Upper lobe of left lung (tissue), 6 donors: ENCODE measurements around the gene DIP2C. TPM values are rescaled to one million over a fixed set of nuclear protein-coding genes. Genes with fewer than 3 reads are reported as not detected.

Experiments
- ATAC-seq, 2 donors: fragments of 200-7000 bp; cut with Tn5 transposase; one replicate each; pipeline ENCODE4 v1.9.1; 2022; ENCODE audit warnings: mild to moderate bottlenecking in 2 of 2, moderate library complexity in 2 of 2; ENCODE audit not compliant: low FRiP score in 2 of 2
- DNase-seq, 2 donors: peaks; one replicate each; pipeline ENCODE4 v3.0.0-alpha.2; 2019 to 2020
- H3K27ac ChIP-seq, 4 donors: fragments of 200-600 bp; sonication (generic); one replicate each; pipeline ENCODE4 v1.5.1; 2016 to 2019
- H3K27me3 ChIP-seq, 4 donors: fragments of 200-600 bp; sonication (generic); one replicate each; pipeline ENCODE4 v1.5.1; 2017 to 2019
- H3K36me3 ChIP-seq, 4 donors: fragments of 200-600 bp; sonication (generic); one replicate each; pipeline ENCODE4 v1.5.1; 2016 to 2019
- H3K4me1 ChIP-seq, 4 donors: fragments of 200-600 bp; sonication (generic); one replicate each; pipeline ENCODE4 v1.5.1; 2018 to 2019
- H3K4me3 ChIP-seq, 4 donors: fragments of 200-600 bp; sonication (generic); one replicate each; pipeline ENCODE4 v1.5.1; 2017 to 2019; ENCODE audit warnings: mild to moderate bottlenecking in 2 of 4, moderate library complexity in 1 of 4
- H3K9me3 ChIP-seq, 4 donors: fragments of 200-600 bp; sonication (generic); one replicate each; pipeline ENCODE4 v1.5.1; 2018 to 2019
- CTCF ChIP-seq, 6 experiments: fragments of 450-650 bp in 4 of 6; fragments of 200-600 bp in 2 of 6; sonication (generic) in 2 of 6; IDR thresholded peaks; one replicate each; pipeline ENCODE4 v1.5.1; 2016 to 2019; ENCODE audit warnings: antibody characterized with exemption in 6 of 6
- EP300 ChIP-seq, 4 donors: sonication (generic); formaldehyde crosslinking; IDR thresholded peaks; one replicate each; pipeline ENCODE4 v1.5.1; 2017; ENCODE audit warnings: antibody characterized with exemption in 4 of 4, control low read depth in 2 of 4
- POLR2A ChIP-seq, 4 donors: fragments of 450-650 bp; IDR thresholded peaks; one replicate each; pipeline ENCODE4 v1.5.1; 2016 to 2017; ENCODE audit warnings: antibody characterized with exemption in 4 of 4, mild to moderate bottlenecking in 2 of 4
- POLR2AphosphoS5 ChIP-seq, 2 donors: sonication (generic); formaldehyde crosslinking; IDR thresholded peaks; one replicate each; pipeline ENCODE4 v1.5.1; 2017; ENCODE audit warnings: antibody characterized with exemption in 2 of 2
- WGBS, 2 donors: methylation state at CpG; one replicate each; pipeline ENCODE4 v1.1.5; 2017 to 2018; 5-methylcytosine and 5-hydroxymethylcytosine counted together
- total RNA-seq, 6 donors: library from RNA; depleted of rRNA in 4 of 6; stranded (reverse); fragments of >200 nt in 4 of 6; gene quantifications; one replicate each; pipeline versions ENCODE4 v1.1.0 to v1.2.1, GENCODE V29; 2016 to 2021
- donor health status: DM: no; HTN: no; CAD: no; lungs with moderate emphysema.
- donor health status: DM: no; HTN: yes; CAD: no; lungs with severe emphysema.

Gene DIP2C
- total RNA-seq, 6 donors from 2014 or later: 11.6 to 32.5 (median 14.7) TPM

GRCh38 chr10:609868-610545 lies 79.5 kb downstream of the DIP2C start:
- Histone ChIP-seq H3K9me3 (no peaks in the 10 kb centered on the region), H3K36me3 (no peaks in the 10 kb centered on the region), H3K4me1 (peaks cover 13 to 25% (median 21%) of the 10 kb centered on the region in 4 donors), H3K4me3 (no peak overlapping the region), H3K27ac (no peak overlapping the region), H3K27me3 (no peaks in the 10 kb centered on the region)
- no peak for TF ChIP-seq CTCF (IDR thresholded peaks at IDR 0.05)
- TF ChIP-seq POLR2AphosphoS5 (IDR thresholded peaks at IDR 0.05): no peak
- TF ChIP-seq EP300 (IDR thresholded peaks at IDR 0.05): no peak
- no peak for TF ChIP-seq POLR2A (IDR thresholded peaks at IDR 0.05)
- DNase-seq (no peak), ATAC-seq (no peak)
- WGBS, 2 donors: 77 to 85% methylated on average over 3 to 11 of the region's 11 CpGs

GRCh38 chr10:609262-609658 lies 80.2 kb downstream of the DIP2C start:
- TF ChIP-seq CTCF (IDR thresholded peaks at IDR 0.05) (no peak), EP300 (IDR thresholded peaks at IDR 0.05) (no peak), POLR2A (IDR thresholded peaks at IDR 0.05) (no peak), POLR2AphosphoS5 (IDR thresholded peaks at IDR 0.05) (no peak)
- Histone ChIP-seq H3K4me3 (no peak overlapping the region), H3K36me3 (no peaks in the 10 kb centered on the region), H3K27ac (no peak overlapping the region), H3K4me1 (peaks cover 12 to 20% (median 14%) of the 10 kb centered on the region in 4 donors), H3K9me3 (no peaks in the 10 kb centered on the region), H3K27me3 (no peaks in the 10 kb centered on the region)
- DNase-seq (no peak), ATAC-seq (no peak)

- WGBS, 2 donors: 64 to 72% methylated on average over 5 of the region's 5 CpGs
- no peak for ATAC-seq
- H3K36me3 ChIP-seq: no peaks in the 10 kb centered on the region
- no peak overlapping the region for H3K4me3 ChIP-seq
- peaks cover 5 to 13% (median 7%) of the 10 kb centered on the region in 4 donors for H3K4me1 ChIP-seq
- no peaks in the 10 kb centered on the region for H3K27me3 ChIP-seq
- TF ChIP-seq EP300 (IDR thresholded peaks at IDR 0.05) (no peak), CTCF (IDR thresholded peaks at IDR 0.05) (no peak), POLR2A (IDR thresholded peaks at IDR 0.05) (no peak)
- H3K9me3 ChIP-seq: no peaks in the 10 kb centered on the region
- no peak overlapping the region for H3K27ac ChIP-seq
- no peak for DNase-seq
Measured at GRCh38 chr10:608331-609261, 80.9 kb downstream of the DIP2C start.

- TF ChIP-seq EP300 (IDR thresholded peaks at IDR 0.05) (no peak), POLR2AphosphoS5 (IDR thresholded peaks at IDR 0.05) (no peak), CTCF (IDR thresholded peaks at IDR 0.05) (no peak), POLR2A (IDR thresholded peaks at IDR 0.05) (no peak)
- no peak overlapping the region for H3K27ac ChIP-seq
- DNase-seq (no peak), ATAC-seq (no peak)
- 93 to 94% methylated on average over 14 of the region's 14 CpGs for WGBS, 2 donors
- H3K27me3 ChIP-seq: no peaks in the 10 kb centered on the region
- no peaks in the 10 kb centered on the region for H3K36me3 ChIP-seq
- H3K9me3 ChIP-seq: no peaks in the 10 kb centered on the region
- H3K4me3 ChIP-seq: no peak overlapping the region
- peaks cover 0 to 4% (median under 1%) of the 10 kb centered on the region in 4 donors for H3K4me1 ChIP-seq
Measured at GRCh38 chr10:607545-608185, 81.8 kb downstream of the DIP2C start.
